Upper lobe of left lung (tissue), 6 donors: ENCODE measurements around the gene SCNN1G. TPM values are rescaled to one million over a fixed set of nuclear protein-coding genes. Genes with fewer than 3 reads are reported as not detected.
A peak's percentile ranks its signal among the peaks of the same experiment; 100 is the strongest.

Experiments
- ATAC-seq, 2 donors: fragments of 200-7000 bp; cut with Tn5 transposase; one replicate each; pipeline ENCODE4 v1.9.1; 2022; ENCODE audit warnings: mild to moderate bottlenecking in 2 of 2, moderate library complexity in 2 of 2; ENCODE audit not compliant: low FRiP score in 2 of 2
- DNase-seq, 2 donors: peaks; one replicate each; pipeline ENCODE4 v3.0.0-alpha.2; 2019 to 2020
- H3K27ac ChIP-seq, 4 donors: fragments of 200-600 bp; sonication (generic); one replicate each; pipeline ENCODE4 v1.5.1; 2016 to 2019
- H3K27me3 ChIP-seq, 4 donors: fragments of 200-600 bp; sonication (generic); one replicate each; pipeline ENCODE4 v1.5.1; 2017 to 2019
- H3K36me3 ChIP-seq, 4 donors: fragments of 200-600 bp; sonication (generic); one replicate each; pipeline ENCODE4 v1.5.1; 2016 to 2019
- H3K4me1 ChIP-seq, 4 donors: fragments of 200-600 bp; sonication (generic); one replicate each; pipeline ENCODE4 v1.5.1; 2018 to 2019
- H3K4me3 ChIP-seq, 4 donors: fragments of 200-600 bp; sonication (generic); one replicate each; pipeline ENCODE4 v1.5.1; 2017 to 2019; ENCODE audit warnings: mild to moderate bottlenecking in 2 of 4, moderate library complexity in 1 of 4
- H3K9me3 ChIP-seq, 4 donors: fragments of 200-600 bp; sonication (generic); one replicate each; pipeline ENCODE4 v1.5.1; 2018 to 2019
- CTCF ChIP-seq, 6 experiments: fragments of 450-650 bp in 4 of 6; fragments of 200-600 bp in 2 of 6; sonication (generic) in 2 of 6; IDR thresholded peaks; one replicate each; pipeline ENCODE4 v1.5.1; 2016 to 2019; ENCODE audit warnings: antibody characterized with exemption in 6 of 6
- EP300 ChIP-seq, 4 donors: sonication (generic); formaldehyde crosslinking; IDR thresholded peaks; one replicate each; pipeline ENCODE4 v1.5.1; 2017; ENCODE audit warnings: antibody characterized with exemption in 4 of 4, control low read depth in 2 of 4
- POLR2A ChIP-seq, 4 donors: fragments of 450-650 bp; IDR thresholded peaks; one replicate each; pipeline ENCODE4 v1.5.1; 2016 to 2017; ENCODE audit warnings: antibody characterized with exemption in 4 of 4, mild to moderate bottlenecking in 2 of 4
- POLR2AphosphoS5 ChIP-seq, 2 donors: sonication (generic); formaldehyde crosslinking; IDR thresholded peaks; one replicate each; pipeline ENCODE4 v1.5.1; 2017; ENCODE audit warnings: antibody characterized with exemption in 2 of 2
- WGBS, 2 donors: methylation state at CpG; one replicate each; pipeline ENCODE4 v1.1.5; 2017 to 2018; 5-methylcytosine and 5-hydroxymethylcytosine counted together
- total RNA-seq, 6 donors: library from RNA; depleted of rRNA in 4 of 6; stranded (reverse); fragments of >200 nt in 4 of 6; gene quantifications; one replicate each; pipeline versions ENCODE4 v1.1.0 to v1.2.1, GENCODE V29; 2016 to 2021
- donor health status: DM: no; HTN: no; CAD: no; lungs with moderate emphysema.
- donor health status: DM: no; HTN: yes; CAD: no; lungs with severe emphysema.

SCNN1G gene
- total RNA-seq, 6 donors from 2014 or later: 10.8 to 16.8 (median 13.8) TPM

GRCh38 chr16:23213831-23214230, 31.3 kb downstream of the SCNN1G start:
- no peak overlapping the region for H3K27ac ChIP-seq
- 69 to 88% methylated on average over 3 of the region's 3 CpGs for WGBS, 2 donors
- H3K9me3 ChIP-seq: no peaks in the 10 kb centered on the region
- no peaks in the 10 kb centered on the region for H3K4me1 ChIP-seq
- ATAC-seq: no peak
- DNase-seq: no peak
- H3K4me3 ChIP-seq: no peak overlapping the region
- H3K27me3 ChIP-seq: no peaks in the 10 kb centered on the region
- no peak for TF ChIP-seq POLR2AphosphoS5 (IDR thresholded peaks at IDR 0.05)
- H3K36me3 ChIP-seq: peaks cover 0 to 6% (median 2%) of the 10 kb centered on the region in 4 donors

- TF ChIP-seq POLR2AphosphoS5 (IDR thresholded peaks at IDR 0.05) (no peak), CTCF (IDR thresholded peaks at IDR 0.05) (no peak), EP300 (IDR thresholded peaks at IDR 0.05) (no peak), POLR2A (IDR thresholded peaks at IDR 0.05) (no peak)
- no peak overlapping the region for H3K27ac ChIP-seq
- H3K4me3 ChIP-seq: no peak overlapping the region
- no peaks in the 10 kb centered on the region for H3K27me3 ChIP-seq
- ATAC-seq (no peak), DNase-seq (no peak)
- peaks cover 0 to 6% (median 2%) of the 10 kb centered on the region in 4 donors for H3K36me3 ChIP-seq
- no peaks in the 10 kb centered on the region for H3K4me1 ChIP-seq
- 71 to 76% methylated on average over 7 of the region's 7 CpGs for WGBS, 2 donors
- no peaks in the 10 kb centered on the region for H3K9me3 ChIP-seq
Measured at GRCh38 chr16:23214796-23215195, 32.3 kb downstream of the SCNN1G start.

- H3K36me3 ChIP-seq: peaks cover 0 to 6% (median 2%) of the 10 kb centered on the region in 4 donors
- H3K4me1 ChIP-seq: no peaks in the 10 kb centered on the region
- H3K9me3 ChIP-seq: no peaks in the 10 kb centered on the region
- no peak for ATAC-seq
- no peak for DNase-seq
- 88 to 92% methylated on average over 9 to 10 of the region's 10 CpGs for WGBS, 2 donors
- H3K27me3 ChIP-seq: no peaks in the 10 kb centered on the region
- H3K27ac ChIP-seq: no peak overlapping the region
- no peak overlapping the region for H3K4me3 ChIP-seq
- TF ChIP-seq POLR2AphosphoS5 (IDR thresholded peaks at IDR 0.05) (no peak), EP300 (IDR thresholded peaks at IDR 0.05) (no peak), POLR2A (IDR thresholded peaks at IDR 0.05) (no peak), CTCF (IDR thresholded peaks at IDR 0.05) (no peak)
Measured at GRCh38 chr16:23215435-23215834, 32.9 kb downstream of the SCNN1G start.

- H3K27me3 ChIP-seq: no peaks in the 10 kb centered on the region
- no peaks in the 10 kb centered on the region for H3K4me1 ChIP-seq
- H3K4me3 ChIP-seq: no peak overlapping the region
- no peak for DNase-seq
- ATAC-seq: no peak
- H3K36me3 ChIP-seq: peaks cover 0 to 6% (median 2%) of the 10 kb centered on the region in 4 donors
- no peak overlapping the region for H3K27ac ChIP-seq
- no peak for TF ChIP-seq CTCF (IDR thresholded peaks at IDR 0.05)
- TF ChIP-seq EP300 (IDR thresholded peaks at IDR 0.05): no peak
- TF ChIP-seq POLR2A (IDR thresholded peaks at IDR 0.05): no peak
- no peak for TF ChIP-seq POLR2AphosphoS5 (IDR thresholded peaks at IDR 0.05)
- H3K9me3 ChIP-seq: no peaks in the 10 kb centered on the region
- WGBS, 2 donors: 85 to 90% methylated on average over 4 of the region's 4 CpGs
Measured at GRCh38 chr16:23216658-23217246, 34.2 kb downstream of the SCNN1G start.

- DNase-seq (peak in 1 of 2 donors; percentile 16), ATAC-seq (no peak)
- TF ChIP-seq POLR2A (IDR thresholded peaks at IDR 0.05) (no peak), CTCF (IDR thresholded peaks at IDR 0.05) (no peak), EP300 (IDR thresholded peaks at IDR 0.05) (no peak)
- no peak overlapping the region for H3K4me3 ChIP-seq
- H3K4me1 ChIP-seq: no peaks in the 10 kb centered on the region
- H3K9me3 ChIP-seq: no peaks in the 10 kb centered on the region
- no peaks in the 10 kb centered on the region for H3K27me3 ChIP-seq
- 68 to 81% methylated on average over 4 to 8 of the region's 8 CpGs for WGBS, 2 donors
- no peak overlapping the region for H3K27ac ChIP-seq
- peaks cover 0 to 6% (median 2%) of the 10 kb centered on the region in 4 donors for H3K36me3 ChIP-seq
Measured at GRCh38 chr16:23217646-23218045, 35.1 kb downstream of the SCNN1G start.
